HG03460 (cell line): ENCODE measurements around the gene GRID1.

Experiments used
- ATAC-seq: cut with Tn5 transposase; IDR thresholded peaks from one replicate; pipeline ENCODE4 v1.9.1; 2021; ENCODE audit not compliant: unreplicated experiment

The GRID1 gene

DNA sequence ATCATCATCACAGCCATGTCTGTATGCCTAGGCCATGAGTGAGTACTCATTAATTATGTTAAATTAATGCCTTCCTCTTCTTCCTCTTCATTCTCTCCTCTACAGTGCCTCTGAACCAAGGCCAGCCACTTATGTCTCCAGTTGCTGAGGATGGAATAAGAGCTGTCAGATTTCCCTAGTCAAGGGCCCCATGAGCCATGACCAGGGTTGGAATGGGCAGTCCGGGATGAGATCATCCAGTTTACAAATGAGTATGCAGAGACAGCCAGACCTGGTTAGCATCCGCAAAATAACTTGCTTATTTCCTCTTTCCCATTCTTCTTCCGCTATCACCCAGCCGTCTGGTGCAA lies 342.7 kb downstream of the GRID1 start:
- ATAC-seq: no peak

DNA sequence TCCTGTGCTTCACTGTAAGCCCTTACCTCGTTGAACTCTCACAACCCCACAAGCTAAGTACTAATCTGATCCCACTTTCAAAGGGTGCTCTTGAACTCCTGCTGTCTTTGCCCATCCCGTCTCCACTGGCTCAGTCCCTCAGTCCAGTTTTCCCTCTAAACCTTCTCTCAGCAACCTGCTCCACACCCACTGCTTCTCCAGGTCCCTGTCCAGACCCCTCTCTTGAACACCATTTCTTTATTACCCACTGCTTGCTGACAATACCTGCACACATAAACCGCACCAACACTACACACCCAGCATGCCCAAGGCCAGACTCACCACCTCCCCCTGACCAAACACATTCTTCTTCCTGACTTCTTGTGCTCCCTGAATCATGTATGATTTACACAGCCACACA lies 343.3 kb downstream of the GRID1 start:
- ATAC-seq: no peak

DNA sequence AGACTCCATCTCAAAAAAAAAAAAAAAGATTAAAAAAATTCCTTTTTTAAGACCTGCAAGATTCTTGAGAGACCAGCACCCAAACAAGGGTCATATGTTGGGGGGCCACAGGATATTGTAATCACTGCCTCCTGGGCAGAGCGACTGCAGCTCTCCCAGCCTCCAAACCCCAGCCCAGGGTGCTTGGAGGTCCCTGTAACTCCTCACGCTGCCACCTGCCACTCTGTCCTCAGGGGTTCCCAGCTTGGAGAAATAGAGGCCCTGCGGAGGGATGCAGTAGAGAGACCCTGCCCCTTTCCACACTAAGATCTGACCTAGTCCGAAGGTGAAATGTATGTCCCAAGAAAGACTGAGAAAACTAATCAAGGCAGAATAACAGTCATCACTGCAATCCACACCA lies 343.7 kb downstream of the GRID1 start:
- no peak for ATAC-seq

DNA sequence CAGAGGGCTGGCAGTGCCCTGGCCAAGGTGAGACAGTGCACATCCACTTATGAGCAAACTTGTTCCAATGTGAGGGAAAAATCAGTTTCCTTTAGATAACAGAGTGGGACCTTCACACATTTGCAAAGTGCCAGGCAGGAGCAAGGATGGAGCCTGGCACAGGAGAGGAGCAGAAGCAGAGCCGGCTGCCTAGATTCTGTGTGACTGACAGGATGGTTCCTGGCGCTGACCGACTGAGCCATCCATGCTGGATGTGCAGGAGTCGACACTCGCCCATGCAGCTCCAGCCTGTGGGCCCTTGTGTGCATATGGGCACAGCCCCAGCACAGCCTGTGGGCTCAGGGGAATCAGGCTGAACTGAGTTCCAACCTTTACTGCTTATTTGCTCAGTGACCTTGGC lies 346.5 kb downstream of the GRID1 start:
- ATAC-seq: no peak

DNA sequence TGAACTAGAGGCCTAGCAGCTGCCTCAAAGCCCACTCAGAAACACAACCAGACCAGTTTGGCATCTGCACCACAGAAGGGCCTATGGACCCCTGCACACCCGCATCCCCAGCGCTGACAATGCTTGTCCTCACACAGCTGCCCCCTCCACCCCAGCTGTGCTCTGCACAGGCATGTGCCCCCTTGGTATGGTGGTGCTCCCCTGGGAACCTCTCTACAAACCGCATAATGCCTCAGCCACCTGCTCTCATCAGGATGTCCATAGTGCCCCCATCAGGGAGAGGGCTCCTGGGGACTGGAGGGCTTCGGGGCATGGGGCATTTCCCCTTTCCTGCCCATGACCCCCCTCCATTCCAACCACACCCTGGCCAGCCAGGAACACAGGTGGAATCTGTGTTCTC lies 347.5 kb downstream of the GRID1 start:
- no peak for ATAC-seq

DNA sequence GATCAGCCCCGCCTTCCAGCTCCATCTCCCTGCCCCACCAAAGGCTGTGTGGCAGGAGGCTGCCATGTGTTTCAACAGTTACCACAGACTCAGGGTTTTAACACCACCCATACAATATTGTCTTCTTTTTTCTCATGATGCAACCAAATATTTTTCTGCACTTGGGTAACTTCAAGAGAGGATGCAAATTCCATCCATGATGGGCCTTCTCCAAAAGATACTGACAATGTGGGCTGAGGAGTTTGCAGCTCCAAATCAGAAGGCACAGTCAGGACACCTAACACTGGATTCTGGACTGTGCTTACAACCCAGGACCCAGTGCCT lies 347.9 kb downstream of the GRID1 start:
- ATAC-seq: no peak

DNA sequence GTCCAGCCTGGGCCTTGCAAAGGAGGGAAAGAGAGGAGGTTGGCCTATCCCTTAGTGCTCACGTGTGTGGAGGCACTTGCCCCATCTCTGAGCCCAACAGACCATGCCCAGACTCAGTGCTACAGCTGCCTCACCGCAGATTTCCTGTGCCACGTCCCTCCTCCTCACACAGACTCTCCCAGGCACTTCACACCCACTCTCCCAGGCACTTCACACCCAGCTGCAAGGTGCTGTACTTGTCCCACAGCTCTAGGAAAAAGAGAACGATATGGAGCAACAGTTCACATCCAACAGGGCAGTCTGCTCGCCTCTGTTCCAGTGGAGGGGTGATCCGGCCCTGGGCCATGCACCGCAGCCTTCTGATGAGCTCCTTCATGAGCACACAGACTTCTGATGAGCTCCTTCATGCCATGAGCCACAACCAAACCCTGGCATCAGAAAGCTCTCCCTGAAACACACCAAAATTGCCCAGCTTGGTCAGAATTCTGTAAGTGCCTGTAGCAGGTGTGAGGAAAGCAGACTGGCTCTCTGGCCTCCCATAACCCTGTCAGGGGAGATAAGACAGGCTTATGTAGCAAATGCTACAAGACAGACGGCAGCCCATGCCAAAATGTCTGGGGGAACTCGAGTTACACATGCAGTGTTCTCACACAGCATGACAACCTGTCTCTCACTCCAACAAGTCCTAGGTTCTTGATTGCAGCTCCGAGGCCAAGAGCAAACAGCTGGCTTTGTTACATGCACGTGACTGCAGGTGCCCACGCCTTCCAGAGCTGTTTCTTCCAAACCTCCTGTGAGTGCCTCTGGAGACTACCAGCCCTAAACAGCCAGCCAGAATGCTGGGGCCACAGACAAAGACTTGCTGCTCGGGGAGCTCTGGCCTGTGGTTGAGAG lies 348.5 kb downstream of the GRID1 start:
- ATAC-seq: peak; percentile 71

DNA sequence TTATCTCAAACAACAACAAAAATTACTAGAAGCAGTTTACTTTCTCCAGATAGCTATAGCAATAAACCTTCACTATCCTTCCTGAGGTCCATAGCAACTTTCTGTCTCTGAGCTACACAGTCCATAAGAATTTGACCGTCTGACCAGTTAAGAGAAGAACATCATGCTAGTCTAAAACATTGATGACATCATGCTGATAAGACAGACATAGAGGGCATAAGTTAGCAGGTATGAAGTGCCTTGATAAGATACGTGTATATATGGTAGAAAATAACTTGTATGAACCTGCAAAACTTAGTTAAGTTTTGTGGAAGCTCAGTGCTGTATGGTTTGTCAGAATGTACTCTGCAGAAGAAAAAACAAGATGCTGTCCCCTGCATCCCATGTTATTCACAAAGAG lies 353.0 kb downstream of the GRID1 start:
- ATAC-seq: no peak

DNA sequence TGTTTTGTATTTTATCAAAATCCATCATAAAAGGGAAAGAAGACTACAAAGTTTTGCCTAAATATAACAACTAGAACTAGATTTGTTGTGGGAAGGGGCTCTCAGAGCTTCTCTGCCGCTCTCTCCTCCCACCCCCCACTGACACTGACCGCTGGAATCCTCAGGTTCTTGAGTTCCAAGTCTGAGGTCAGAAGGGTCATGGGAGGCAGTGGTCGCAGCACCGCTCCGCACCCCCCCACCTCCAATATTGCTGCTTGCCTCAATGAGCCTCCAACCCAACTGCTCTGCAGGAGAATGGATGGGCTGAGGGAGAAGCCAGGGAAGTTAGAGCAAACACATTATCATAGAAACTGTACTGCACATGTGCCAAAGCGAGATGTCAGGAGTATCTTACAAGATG lies 359.4 kb downstream of the GRID1 start:
- no peak for ATAC-seq

DNA sequence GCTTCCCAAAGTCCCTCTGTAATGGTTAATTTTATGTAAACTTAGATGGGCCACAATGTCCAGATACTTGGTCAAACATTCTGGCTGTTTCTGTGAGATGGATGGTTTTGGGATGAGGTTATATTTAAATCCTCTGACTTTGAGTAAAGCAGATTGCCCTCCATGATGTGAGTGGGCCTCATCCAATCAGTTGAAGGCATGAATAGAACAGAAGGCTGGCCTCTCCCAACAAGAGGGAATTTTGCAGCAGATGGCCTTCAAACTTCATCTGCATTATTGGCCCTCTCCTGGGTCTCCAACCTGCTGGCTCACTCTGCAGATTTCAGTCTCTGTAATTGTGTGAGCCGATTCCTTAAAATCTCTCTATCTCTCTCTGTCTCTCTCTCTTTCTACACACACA lies 362.3 kb downstream of the GRID1 start:
- ATAC-seq: no peak

DNA sequence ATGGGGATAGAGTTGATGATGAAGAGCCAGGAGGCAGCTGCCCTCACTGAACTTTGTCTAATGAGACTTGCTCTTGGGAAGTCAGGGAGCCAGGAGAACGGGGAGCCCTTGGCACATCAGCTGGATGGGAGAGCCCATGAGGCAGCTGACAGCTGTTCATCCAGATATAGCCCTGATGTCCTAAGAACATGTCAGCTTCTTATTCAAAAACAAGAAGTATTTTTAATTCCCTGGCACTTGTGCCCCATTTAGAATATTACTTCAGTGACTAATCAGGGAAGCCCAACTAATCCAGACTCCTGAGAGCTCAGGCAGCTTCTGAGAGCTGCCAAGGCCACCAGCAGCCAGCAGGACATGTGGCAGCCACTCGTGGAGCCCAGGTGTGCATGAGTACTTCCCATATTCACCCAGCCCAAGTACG lies 363.4 kb downstream of the GRID1 start:
- ATAC-seq: no peak

DNA sequence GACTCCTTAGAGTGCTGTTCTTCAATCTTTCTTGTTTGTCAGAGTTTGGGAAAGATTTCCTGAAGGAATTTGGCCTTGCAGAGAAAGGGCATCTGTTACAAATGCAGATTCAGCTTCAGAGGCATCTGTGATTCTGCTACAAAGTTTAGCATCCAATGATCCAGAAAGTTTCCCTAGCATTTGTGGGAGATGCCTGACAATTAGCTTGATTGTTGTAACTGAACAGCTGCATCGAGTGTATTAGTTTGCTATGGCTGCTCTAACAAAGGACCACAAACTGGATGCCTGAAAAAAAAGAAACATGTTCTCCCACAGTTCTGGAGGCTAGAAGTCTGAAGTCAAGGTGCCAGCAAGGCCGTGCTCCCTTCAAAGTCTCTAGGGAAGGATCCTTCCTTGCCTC lies 365.1 kb downstream of the GRID1 start:
- no peak for ATAC-seq

DNA sequence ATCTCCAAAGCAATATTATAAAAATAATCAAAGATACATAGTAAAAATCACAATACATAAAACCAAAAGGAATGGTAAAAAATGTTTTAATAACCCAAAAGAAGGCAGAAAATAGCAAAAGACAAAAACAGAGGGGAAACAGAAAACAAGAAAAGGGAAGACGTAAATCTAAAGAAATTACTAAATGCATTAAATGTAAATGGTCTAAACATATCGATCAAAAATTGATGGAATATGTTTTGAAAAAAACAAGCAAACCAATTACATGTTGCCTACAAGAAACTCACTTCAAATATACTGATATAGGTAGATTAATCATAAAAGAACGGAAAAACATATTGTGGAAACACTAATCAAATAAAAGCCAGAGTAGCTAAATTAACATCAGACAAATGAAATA lies 369.1 kb downstream of the GRID1 start:
- no peak for ATAC-seq

DNA sequence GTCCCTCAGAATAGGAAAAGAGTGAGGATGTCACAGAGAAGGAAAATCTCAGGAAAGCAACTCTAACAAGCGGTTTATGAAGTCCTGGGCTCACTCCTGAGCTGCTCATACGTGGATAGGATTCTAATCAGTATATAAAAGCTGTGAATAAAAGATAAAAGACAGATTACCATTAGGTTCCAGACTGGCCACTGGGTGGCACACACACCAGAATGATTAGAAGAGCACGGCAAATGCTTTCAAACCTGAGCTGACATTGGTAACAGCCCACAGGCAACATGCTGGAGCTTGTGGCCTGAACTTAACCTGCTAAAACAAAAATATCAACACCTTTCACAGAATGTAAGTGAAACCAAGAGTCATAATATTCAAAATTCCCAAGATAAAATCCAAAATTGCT lies 370.8 kb downstream of the GRID1 start:
- ATAC-seq: peak; percentile 62

DNA sequence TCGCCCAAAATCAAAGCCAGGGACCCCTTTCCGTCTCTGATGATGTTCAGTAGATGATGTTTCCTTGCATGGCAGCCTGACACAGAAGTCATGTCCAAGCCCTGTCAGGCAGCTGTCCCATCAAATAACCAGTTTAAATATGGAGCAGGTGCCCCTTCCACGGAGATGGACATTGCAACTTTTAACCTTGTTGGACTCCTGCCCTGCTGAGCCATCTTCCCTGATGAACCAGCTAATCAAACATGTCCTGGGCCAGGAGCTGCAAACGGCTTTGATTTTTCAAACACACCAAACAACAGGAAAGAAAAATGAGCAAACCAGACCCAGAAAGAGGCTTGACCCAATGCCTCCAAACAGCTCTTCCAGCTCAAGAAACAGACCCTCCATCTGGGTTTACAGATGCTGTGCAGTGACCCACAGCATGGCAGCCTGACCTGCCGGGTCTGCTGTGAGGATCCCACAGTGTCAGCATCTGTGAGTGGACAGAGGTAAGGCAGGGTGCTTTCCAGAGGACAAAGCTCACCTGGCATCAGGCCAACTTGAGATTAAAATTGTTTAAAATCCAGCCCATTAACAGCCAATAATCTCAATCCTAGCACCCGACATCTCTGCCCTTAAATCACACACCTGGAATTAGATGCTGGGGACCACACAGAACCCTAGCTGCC lies 372.6 kb downstream of the GRID1 start:
- no peak for ATAC-seq

DNA sequence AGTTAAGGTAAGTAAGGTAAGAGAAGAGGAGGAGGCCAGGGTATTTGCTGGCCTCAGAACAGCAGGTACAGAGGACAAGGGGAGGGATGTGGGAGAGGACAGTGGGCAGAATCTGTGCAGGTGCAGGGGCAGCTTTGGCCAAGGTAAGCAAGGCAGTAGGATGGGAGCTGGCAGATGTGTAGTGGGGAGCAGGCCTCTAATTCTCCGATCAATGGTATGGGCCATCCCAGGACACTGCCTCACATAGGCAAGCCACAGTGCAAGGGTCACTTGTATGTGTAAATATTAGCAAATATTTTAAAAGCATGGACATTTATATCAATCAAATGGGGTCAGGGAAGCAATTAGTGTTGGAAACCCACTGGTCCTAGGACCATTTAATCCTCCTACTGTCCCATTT lies 373.5 kb downstream of the GRID1 start:
- ATAC-seq: no peak

DNA sequence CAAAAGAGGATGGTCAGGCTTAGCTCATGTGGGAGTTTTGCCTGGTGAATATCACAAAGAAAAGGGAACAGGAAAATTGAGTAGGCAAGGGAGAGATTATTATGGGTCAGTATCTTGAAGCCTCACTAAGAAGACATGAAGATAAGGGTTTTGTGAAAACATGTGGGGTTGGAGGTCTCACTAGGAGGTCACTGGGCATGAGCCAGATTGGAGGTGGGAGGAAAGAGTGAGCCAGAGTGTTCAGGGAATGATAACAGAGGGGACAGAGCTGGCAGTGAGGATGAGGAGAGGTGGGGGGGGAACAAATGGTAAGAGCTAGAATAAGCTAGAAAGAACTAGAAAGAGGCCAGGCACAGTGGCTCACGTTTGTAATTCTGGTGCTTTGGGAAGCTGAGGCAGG lies 374.3 kb downstream of the GRID1 start:
- no peak for ATAC-seq

DNA sequence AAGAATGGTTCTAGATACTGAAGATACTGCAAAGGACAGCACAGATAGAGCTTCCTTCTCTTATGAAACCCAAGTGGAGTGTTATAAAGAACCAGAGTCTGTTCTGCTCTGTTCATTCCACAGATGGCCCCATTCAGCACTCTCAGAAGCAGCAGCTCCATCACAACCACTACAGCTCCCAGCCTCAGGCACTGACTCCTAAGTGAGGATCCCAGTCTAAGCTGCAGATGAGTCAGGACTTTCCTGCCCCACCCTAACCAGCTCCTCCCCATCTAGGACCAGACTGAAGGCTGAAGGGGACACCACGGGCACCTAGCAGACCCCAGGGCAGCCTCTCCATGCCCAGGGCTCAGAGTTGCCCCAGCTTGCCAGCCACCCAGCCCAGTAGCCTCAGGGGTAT lies 379.8 kb downstream of the GRID1 start:
- ATAC-seq: no peak

DNA sequence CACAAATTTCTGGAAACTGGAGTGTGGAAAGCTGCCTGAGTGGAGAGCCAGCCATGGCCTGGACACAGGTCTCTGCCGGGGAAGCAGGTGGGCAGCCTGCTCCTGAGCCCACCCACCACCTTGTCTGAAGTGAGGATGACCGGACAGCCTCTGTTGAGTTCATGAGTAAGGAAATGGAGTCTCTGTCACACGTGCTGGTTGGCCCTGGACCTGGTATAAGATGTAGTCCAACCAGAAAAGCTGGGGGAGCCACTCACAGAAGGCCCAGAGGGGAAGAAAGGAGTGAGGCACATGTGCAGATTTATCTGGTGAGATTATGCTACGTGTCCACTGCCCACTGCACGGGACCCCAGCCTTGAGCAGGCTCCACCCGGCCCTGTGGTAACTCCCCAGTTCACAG lies 383.5 kb downstream of the GRID1 start:
- ATAC-seq: no peak

DNA sequence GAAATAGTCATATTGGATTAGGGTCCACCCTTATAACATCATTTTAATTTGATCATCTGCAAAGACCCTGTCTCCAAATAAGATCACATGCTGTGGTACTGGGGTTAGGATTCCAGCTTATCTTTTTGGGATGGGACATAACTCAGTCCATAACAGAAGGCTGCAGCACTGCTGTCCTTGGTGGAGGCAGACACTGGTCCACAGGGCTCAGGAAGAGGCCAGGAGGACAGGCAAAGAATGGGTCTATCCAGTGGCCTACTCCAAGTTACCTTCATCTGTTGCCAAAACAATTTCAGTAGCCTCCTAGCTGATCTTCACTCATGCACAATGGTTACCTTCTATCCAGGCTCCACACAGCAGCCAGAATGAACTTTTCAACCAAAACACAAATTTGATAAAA lies 387.0 kb downstream of the GRID1 start:
- no peak for ATAC-seq

DNA sequence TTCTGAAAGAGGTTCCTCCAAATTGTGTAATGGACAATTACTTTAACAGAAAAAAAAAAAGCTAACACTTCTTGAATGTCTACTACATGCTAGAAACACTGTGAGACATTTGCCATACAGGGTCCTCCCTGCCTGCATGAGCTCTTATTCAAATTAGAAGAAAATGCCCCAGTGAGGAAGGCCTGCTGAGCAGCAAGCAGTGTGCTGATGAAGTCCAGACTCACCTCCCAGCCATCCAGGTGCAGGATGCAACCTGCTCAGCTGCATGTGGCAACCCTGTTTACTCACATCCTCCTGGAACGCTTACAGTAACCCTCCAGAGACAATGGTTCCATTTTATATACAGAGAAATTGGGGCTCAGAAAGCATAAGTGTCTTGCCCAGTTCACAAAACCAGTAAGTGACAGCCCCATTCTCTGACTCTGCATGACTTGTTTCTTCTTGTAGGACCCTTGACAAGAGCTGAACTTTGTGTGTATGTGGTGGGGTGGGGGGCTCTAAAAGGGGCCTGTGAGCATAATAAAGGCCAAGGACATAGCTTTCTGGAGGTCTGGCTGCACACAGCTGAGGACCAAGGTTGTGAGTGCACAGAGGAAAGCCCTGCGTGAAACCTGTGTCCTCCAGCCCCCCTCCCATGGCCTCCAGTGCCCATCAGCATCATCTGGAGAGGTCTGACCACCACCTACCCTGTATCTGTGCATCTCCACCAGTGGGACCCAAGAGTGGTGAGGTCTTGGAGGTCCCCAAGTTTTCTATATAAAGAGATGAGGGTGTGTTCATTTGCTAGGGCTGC lies 387.8 kb downstream of the GRID1 start:
- no peak for ATAC-seq

DNA sequence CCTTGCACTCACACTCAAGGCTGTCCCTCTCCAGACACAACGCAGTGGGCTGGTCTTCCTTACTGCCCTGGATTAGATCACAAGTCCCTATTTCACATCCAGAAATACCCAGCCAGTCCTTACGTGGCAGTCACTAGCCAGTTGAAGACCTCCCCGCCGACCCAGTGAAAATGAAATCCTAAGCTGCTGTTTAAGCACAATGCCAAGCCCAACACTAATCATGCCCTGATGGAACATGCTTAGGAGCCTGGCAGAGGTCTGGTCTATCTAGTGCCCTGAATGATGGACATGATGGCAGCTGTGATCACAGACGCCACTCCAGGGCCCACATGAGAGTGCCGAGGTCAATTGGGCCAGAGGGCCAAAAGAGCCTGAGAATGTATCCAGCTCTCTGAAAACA lies 389.0 kb downstream of the GRID1 start:
- ATAC-seq: no peak
